Activated naive CD8-positive, alpha-beta T cell treated with anti-CD3 and anti-CD28 coated beads for 36 hours (primary cell): ENCODE results near the gene SNF8. TPM values are rescaled to one million over a fixed set of nuclear protein-coding genes. Genes with fewer than 3 reads are reported as not detected.

ENCODE experiments used
- DNase-seq: peaks from one replicate; pipeline ENCODE4 v3.0.0; 2021
- H3K27ac Mint-ChIP-seq: one replicate; pipeline ENCODE4 v1.8.0; 2022; ENCODE audit warnings: mild to moderate bottlenecking, moderate library complexity, mixed read lengths
- H3K27me3 Mint-ChIP-seq: one replicate; pipeline ENCODE4 v1.8.0; 2022; ENCODE audit warnings: mild to moderate bottlenecking, mixed read lengths
- H3K36me3 Mint-ChIP-seq: one replicate; pipeline ENCODE4 v1.8.0; 2021; ENCODE audit warnings: mild to moderate bottlenecking, mixed read lengths
- H3K4me1 Mint-ChIP-seq: one replicate; pipeline ENCODE4 v1.8.0; 2021; ENCODE audit warnings: mixed read lengths
- H3K4me3 Mint-ChIP-seq: one replicate; pipeline ENCODE4 v1.8.0; 2022; ENCODE audit warnings: mild to moderate bottlenecking, moderate library complexity, mixed read lengths
- H3K9me3 Mint-ChIP-seq: one replicate; pipeline ENCODE4 v1.8.0; 2022; ENCODE audit warnings: mixed read lengths
- total RNA-seq, 2 experiments: library from RNA; stranded (reverse); gene quantifications; one replicate each; pipeline ENCODE4 v1.2.3, GENCODE V29; 2021

SNF8 gene, protein sequence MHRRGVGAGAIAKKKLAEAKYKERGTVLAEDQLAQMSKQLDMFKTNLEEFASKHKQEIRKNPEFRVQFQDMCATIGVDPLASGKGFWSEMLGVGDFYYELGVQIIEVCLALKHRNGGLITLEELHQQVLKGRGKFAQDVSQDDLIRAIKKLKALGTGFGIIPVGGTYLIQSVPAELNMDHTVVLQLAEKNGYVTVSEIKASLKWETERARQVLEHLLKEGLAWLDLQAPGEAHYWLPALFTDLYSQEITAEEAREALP
- 100 to 1,000 TPM; 127 to 134 TPM for total RNA-seq

DNA sequence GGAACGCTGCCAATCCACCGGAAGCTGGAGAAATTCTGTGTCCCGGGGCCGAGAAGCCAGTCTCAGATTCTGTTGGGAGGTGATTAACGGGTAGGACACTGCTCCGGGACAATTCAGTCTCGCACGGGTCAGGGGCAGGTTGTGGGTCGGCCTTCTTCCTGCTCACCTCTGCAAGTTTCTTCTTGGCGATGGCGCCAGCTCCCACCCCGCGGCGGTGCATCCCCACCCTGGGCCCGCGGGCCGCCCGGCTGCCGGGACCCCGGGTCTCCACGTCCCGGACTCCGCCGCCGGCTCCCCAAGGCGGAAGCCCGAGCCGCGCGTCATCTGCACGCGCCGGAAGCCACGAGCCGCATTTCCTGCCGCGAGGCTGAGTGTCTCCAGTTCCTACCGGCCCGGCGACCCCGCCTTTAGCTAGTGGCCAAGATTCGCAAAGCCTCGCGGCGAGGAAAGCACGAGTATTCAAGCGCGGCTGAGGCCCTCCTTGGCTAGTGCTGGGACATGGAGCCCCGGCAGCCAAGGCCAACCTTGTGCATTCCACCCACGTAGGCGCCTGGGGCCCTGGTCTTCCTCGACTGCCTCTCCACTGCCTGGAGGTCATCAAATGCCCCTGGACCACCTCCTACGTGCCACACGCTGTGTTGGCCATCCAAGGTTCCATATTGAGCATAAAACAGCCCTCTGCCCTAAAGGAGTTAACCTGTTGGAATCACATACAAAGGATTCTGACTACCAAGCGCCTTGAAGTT, at the start of gene SNF8:
Gene SNF8, minus strand, starts transcription at position 328 of the 746 bp plus-strand sequence. Its CDS starts 108 bp downstream, at position 220.
- peak within 1 kb of the TSS; percentile 97 for H3K27ac Mint-ChIP-seq
- peak; percentile 95 for DNase-seq
- peak within 1 kb of the TSS; percentile 100 for H3K4me3 Mint-ChIP-seq
- H3K36me3 Mint-ChIP-seq, result peaks cover 10% of the 10 kb centered on the region
- peaks cover 2% of the 10 kb centered on the region for H3K9me3 Mint-ChIP-seq
- H3K27me3 Mint-ChIP-seq, result peaks cover 3% of the 10 kb centered on the region
- H3K4me1 Mint-ChIP-seq, result peaks cover 12% of the 10 kb centered on the region

DNA sequence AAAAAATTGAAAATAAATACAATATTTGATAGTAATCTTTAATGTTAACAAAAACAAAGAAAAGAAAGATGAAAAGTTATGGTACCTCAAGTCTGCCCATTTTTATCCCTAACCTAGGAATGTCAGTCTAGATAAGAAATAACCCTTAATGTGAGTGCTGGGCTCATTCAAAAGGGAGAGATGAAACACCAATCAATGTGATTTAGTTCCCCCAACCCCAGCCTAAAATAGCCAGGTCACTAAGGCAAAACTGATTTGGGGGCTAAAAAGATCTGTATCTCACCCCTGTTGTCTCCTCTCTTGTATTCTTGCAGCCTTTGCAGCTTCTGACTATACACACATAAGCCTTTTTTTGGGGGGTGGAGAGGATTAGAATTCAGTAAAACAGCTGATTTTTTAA, 49.3 kb upstream of the SNF8 start:
- Mint-ChIP-seq H3K27me3 (peaks cover 86% of the 10 kb centered on the region), H3K36me3 (no peaks in the 10 kb centered on the region), H3K27ac (no peak overlapping the region), H3K4me1 (peaks cover 15% of the 10 kb centered on the region), H3K4me3 (no peak overlapping the region), H3K9me3 (no peaks in the 10 kb centered on the region)
- DNase-seq, result no peak

DNA sequence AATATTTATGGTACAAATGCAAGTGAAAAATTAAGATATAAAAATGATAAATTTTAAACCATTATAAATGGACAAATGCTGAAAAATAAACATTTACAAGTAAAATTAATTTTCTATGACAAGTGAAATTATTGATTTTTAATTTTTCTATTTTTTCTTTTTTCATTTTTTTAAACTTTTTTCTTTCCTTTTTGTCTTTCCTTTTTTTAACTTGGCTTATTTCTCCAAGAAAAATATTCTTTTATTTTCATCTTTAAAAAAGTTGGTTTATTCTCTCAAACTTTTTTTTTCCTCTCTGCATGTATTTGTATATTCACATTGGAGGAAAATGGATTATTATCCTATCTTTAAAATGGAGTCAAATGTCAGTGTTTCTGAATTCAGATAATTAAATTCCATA, 48.7 kb upstream of the SNF8 start:
- Mint-ChIP-seq H3K9me3 (no peaks in the 10 kb centered on the region), H3K4me3 (no peak overlapping the region), H3K4me1 (peaks cover 15% of the 10 kb centered on the region), H3K27ac (no peak overlapping the region), H3K36me3 (no peaks in the 10 kb centered on the region), H3K27me3 (peaks cover 80% of the 10 kb centered on the region)
- DNase-seq, result no peak

DNA sequence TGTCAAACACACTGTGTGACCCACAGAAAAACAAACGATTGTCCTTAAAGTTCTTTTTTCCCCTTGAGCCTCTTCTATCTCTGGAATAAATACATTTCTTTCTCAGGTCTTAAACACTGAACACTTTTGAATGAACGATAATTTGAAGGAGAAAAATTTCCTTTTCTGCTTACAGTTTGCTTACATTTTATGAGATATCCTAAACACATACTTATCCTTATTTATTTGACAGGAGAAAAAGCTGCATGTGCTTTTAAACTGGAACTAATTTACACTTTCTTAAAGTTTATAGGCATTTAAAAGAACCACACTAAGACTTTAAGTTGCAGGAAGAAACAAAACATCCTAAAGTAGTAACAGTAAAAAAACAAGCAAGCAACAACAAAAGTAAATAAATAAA, 47.8 kb upstream of the SNF8 start:
- peaks cover 12% of the 10 kb centered on the region for H3K4me1 Mint-ChIP-seq
- H3K9me3 Mint-ChIP-seq, result no peaks in the 10 kb centered on the region
- no peaks in the 10 kb centered on the region for H3K36me3 Mint-ChIP-seq
- no peak overlapping the region for H3K4me3 Mint-ChIP-seq
- H3K27ac Mint-ChIP-seq, result no peak overlapping the region
- H3K27me3 Mint-ChIP-seq, result peaks cover 73% of the 10 kb centered on the region
- DNase-seq, result no peak

DNA sequence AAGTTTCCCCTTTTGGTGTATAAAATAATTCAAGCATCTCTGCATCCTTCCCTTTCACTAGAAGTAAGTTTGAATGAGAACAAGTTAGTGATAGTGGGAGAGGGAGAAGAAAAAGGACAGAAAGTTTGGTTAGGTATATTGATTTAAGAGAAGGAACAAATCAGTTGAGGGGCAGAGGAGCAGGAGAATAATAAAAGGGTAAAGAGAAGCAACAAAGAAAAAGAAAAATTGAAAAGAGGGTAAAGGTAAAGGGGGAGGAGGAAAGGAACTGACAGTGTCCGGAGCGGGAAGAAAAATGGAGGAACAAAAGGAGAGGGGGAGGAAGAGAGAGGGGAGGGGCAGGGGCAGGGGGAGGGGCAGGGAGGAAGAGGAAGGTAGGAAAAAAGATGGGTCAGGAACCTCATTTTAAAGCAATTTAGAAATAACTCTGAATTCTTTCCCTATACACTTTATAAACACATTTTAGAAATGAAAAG, 46.3 kb upstream of the SNF8 start:
- Mint-ChIP-seq H3K27me3 (peaks cover 67% of the 10 kb centered on the region), H3K4me3 (no peak overlapping the region), H3K4me1 (peaks cover 5% of the 10 kb centered on the region), H3K9me3 (no peaks in the 10 kb centered on the region), H3K36me3 (no peaks in the 10 kb centered on the region), H3K27ac (no peak overlapping the region)
- no peak for DNase-seq

DNA sequence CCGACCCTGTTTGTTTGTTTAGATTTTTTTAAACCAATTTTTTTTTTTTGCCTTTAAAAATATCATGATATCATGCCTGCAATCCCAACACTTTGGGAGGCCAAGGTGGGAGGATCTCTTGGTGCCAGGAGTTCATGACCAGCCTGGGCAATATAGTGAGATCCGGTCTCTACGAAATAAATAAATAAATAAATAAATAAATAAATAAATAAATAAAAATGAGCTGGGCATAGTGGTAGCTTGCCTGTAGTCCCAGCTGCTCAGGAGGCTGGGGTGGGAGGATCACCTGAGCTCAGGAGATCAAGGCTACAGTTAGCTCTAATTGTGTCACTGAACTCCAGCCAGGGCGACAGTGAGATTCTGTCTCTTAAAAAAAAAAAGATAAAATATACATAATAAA, 44.5 kb upstream of the SNF8 start:
- no peaks in the 10 kb centered on the region for H3K4me1 Mint-ChIP-seq
- H3K27me3 Mint-ChIP-seq, result peaks cover 55% of the 10 kb centered on the region
- DNase-seq, result no peak
- no peak overlapping the region for H3K27ac Mint-ChIP-seq
- no peaks in the 10 kb centered on the region for H3K9me3 Mint-ChIP-seq
- H3K4me3 Mint-ChIP-seq, result no peak overlapping the region
- no peaks in the 10 kb centered on the region for H3K36me3 Mint-ChIP-seq

DNA sequence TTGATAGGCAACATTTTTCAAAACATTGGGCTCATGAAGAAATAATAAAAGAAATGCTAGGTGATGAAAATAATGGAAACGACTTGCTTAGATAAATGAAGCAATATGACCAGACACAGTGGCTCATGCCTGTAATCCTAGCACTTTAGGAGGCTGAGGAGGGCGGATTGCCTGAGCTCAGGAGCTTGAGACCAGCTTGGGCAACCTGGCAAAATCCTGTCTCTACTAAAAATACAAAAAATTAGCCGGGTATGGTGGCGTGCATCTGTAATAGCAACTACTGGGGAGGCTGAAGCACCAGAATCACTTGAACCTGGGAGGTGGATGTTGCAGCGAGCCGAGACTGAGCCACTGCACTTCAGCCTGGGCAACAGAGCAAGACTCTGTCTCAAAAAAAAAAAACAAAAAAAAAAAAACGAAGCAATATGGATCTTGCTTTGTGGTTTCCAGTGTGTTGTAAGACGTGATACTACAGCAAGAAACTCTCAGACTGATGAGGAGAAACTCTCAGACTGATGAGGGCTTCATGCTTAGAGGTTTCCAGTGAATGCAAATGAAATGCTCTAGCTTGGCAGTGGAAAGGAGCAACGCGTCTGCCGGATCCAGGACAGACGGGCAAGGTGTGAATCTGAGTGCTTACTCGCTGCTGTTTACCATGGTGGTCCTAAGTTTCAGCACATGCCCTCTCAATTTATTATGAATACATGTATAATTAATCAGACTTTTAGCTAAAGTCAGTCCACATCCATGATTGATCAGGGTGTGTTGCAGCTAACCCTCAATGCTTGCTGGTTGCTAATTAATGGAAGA, 41.0 kb upstream of the SNF8 start:
- no peak for DNase-seq
- H3K4me3 Mint-ChIP-seq, result no peak overlapping the region
- H3K27ac Mint-ChIP-seq, result no peak overlapping the region
- no peaks in the 10 kb centered on the region for H3K4me1 Mint-ChIP-seq
- H3K27me3 Mint-ChIP-seq, result peaks cover 33% of the 10 kb centered on the region
- no peaks in the 10 kb centered on the region for H3K36me3 Mint-ChIP-seq
- H3K9me3 Mint-ChIP-seq, result peaks cover 5% of the 10 kb centered on the region

DNA sequence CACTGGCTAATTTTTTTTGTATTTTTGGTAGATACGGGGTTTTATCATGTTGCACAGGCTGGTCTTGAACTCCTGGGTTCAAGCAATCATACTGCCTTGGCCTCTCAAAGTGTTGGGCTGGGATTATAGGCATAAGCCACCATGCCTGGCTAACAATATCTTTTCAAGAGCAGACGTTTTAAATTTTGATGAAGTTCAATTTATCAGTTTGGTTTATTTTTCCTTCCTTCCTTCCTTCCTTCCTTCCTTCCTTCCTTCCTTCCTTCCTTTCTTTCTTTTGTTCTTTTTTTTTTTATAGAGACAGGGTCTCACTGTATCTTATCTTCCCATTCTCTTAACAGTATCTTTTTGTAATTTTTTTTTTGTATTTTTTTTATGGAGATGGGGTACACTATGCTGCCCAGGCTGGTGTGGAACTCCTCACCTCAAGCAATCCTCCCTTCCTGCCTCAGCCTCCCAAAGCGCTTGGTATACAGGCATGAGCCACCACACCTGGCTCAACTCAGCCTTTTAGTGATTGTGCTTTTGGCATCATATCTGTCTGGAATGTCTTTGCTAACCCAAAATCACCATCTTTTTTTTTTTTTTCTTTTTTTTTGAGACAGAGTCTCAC, 37.4 kb upstream of the SNF8 start:
- Mint-ChIP-seq H3K4me1 (no peaks in the 10 kb centered on the region), H3K27ac (no peak overlapping the region), H3K9me3 (peaks cover 5% of the 10 kb centered on the region)

DNA sequence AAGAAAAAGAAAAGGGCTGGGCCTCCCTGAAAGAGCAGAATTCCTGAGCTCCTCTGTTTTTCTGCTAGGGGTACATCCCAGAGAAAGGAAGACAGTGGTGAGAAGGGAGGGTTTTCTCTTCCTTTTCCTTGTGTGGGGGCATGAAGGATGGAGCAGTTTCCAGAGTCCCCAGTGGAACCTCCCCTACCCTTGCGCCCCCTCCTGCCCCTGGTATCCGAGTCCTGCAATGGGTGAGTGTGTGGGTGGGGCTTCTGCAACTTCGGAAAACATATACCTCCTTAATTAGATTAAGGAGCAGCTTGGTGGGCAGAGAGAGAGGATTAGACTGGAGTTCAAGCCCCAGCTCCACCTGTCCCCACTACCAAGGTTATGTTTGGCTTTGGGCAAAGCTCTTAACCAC, 29.2 kb upstream of the SNF8 start:
- no peak for DNase-seq
- Mint-ChIP-seq H3K4me1 (peaks cover 5% of the 10 kb centered on the region), H3K27me3 (peaks cover 37% of the 10 kb centered on the region), H3K4me3 (no peak overlapping the region), H3K27ac (no peak overlapping the region), H3K9me3 (no peaks in the 10 kb centered on the region), H3K36me3 (no peaks in the 10 kb centered on the region)

More for the DNA sequence above, 37.4 kb upstream of the SNF8 start:
- no peak overlapping the region for H3K4me3 Mint-ChIP-seq
- H3K27me3 Mint-ChIP-seq, result peaks cover 18% of the 10 kb centered on the region
- H3K36me3 Mint-ChIP-seq, result no peaks in the 10 kb centered on the region
- DNase-seq, result no peak

DNA sequence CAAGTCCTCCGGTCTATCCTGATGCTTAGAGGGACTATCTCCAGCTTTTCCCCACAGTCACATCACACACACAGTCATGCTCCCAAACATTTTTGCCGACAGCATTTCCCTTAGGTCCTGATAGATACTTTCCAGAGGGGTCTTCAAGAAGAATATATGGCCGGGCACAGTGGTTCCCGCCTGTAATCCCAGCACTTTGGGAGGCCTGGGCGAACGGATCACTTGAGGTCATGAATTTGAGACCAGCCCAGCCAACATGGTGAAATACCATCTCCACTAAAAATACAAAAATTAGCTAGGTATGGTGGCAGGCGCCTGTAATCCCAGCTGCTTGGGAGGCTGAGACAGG, 28.1 kb upstream of the SNF8 start:
- H3K27me3 Mint-ChIP-seq, result peaks cover 45% of the 10 kb centered on the region

DNA sequence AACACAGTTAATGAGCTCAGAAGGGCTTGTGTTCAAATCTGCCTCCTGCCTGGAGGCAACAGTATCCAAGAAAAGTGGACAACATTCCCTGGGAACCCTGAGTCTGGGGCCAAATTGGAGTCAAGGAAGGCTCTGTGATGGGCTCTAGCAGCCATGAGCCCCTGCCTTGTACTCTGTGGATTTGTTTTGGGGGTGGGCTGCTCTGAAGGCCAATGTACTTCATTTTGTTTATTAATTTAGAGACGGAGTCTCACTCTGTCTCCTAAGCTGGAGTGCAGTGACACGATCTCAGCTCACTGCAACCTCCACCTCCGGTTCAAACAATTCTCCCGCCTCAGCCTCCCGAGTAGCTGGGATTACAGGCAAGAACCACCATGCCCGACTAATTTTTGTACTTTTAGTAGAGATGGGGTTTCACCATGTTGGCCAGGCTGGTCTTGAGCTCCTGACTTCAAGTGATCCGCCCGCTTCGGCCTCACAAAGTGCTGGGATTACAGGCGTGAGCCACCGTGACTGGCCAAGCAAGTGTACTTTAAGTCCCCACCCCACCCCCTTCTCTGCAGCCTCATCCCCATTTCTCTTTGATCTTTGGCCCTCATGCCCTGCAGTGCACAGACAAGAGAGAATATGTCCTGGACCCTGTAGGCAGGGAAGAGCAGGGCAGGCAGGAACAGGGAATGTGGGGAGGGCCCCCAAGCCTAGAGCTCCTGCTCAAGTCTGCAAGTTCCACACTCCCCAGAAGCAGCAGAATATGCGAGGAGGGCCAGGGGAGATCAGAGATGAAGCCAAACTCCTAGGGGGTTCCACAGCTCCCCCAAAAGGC, 26.4 kb upstream of the SNF8 start:
- H3K27me3 Mint-ChIP-seq, result peaks cover 52% of the 10 kb centered on the region
- H3K36me3 Mint-ChIP-seq, result no peaks in the 10 kb centered on the region
- no peak overlapping the region for H3K27ac Mint-ChIP-seq
- peaks cover 5% of the 10 kb centered on the region for H3K4me1 Mint-ChIP-seq
- H3K4me3 Mint-ChIP-seq, result no peak overlapping the region
- no peak for DNase-seq
- H3K9me3 Mint-ChIP-seq, result no peaks in the 10 kb centered on the region

More for the DNA sequence above, 28.1 kb upstream of the SNF8 start:
- H3K36me3 Mint-ChIP-seq, result no peaks in the 10 kb centered on the region
- H3K4me3 Mint-ChIP-seq, result no peak overlapping the region
- peaks cover 5% of the 10 kb centered on the region for H3K4me1 Mint-ChIP-seq
- no peaks in the 10 kb centered on the region for H3K9me3 Mint-ChIP-seq
- H3K27ac Mint-ChIP-seq, result no peak overlapping the region
- DNase-seq, result no peak

DNA sequence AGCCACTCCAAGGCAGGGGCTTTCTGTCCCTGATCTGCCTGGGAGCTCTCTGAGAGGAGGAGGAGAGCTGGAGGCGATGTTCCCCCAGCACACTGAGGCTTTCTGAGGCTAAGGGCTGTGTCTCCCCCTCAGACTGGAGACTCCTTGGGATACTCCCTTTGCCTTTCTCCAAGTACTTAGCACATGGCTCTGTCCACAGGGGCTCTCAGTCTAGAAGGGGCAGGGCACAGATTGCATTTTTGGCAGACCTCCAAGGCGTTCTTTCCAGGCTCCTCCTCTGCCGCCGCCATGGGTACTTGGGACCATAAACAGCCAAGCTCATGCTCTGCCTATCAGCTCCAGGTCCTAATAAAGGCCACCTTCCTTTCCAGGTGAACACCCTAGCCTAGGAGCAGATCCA, 25.6 kb upstream of the SNF8 start:
- H3K4me1 Mint-ChIP-seq, result peaks cover 5% of the 10 kb centered on the region
- H3K36me3 Mint-ChIP-seq, result no peaks in the 10 kb centered on the region
- no peak overlapping the region for H3K27ac Mint-ChIP-seq
- peaks cover 56% of the 10 kb centered on the region for H3K27me3 Mint-ChIP-seq
- no peak for DNase-seq
- no peaks in the 10 kb centered on the region for H3K9me3 Mint-ChIP-seq
- H3K4me3 Mint-ChIP-seq, result no peak overlapping the region

DNA sequence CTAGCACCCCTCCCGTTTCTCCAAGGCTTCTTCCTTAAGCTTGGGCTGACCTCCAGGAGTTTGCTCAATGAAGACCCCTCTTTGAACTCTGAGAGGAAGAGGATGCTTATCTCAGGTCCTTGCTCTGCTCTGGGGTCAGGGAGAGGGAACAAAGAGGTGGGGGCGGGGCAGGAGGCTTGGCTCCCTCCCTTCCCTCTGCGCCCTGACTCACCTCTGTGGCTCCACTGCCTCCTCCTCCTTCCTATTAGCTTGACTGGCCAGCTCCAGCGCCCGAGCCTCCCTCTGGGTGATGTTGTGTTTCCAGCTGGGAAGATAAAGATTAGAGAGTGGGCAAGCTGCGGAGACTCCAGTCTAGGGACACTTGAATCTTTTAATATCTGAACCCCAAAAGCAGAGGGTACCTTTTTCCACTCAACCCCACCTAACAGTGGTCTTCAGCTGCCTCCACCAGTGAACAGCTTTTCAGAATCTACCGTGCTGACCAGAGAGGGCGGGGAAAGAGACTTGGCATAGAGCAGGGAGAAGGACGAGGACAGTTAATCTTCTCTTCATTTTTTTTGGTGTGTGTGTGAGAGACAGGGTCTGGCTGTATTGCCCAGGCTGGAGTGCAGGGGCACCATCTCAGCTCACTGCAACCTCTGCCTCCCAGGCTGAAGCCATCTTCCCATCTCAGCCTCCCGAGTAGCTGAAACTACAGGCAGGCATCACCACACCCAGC, 17.0 kb upstream of the SNF8 start:
- Mint-ChIP-seq H3K9me3 (no peaks in the 10 kb centered on the region), H3K27me3 (peaks cover 62% of the 10 kb centered on the region), H3K36me3 (no peaks in the 10 kb centered on the region), H3K4me3 (no peak overlapping the region), H3K27ac (no peak overlapping the region), H3K4me1 (no peaks in the 10 kb centered on the region)
- DNase-seq, result no peak
